SIG-M5 (cell line): ENCODE data around the gene CNTNAP5.

Experiments used
- DNase-seq: peaks from one replicate; lab custom pipeline; 2025; lab: John Stamatoyannopoulos, UW

Gene CNTNAP5

DNA sequence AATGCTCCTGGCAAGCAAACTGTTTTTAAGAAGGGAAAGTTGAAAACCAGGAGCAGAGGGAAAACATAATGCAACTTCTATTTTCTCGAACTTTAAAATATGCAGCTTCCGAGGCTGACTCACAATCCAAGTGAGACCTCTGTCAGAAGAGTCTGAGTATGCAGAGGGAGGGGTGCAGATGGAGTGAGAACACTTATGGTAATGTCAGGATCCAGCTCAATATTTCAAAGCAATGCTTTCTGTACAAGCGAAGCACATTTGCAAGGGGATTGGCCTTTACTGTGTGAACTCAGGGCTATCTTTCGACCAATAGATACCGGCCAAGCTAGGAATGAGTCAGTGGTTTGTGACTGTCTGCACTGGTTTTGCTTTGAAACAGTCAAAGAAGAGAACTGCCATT is 242.7 kb downstream of the CNTNAP5 start:
- DNase-seq, result no peak

DNA sequence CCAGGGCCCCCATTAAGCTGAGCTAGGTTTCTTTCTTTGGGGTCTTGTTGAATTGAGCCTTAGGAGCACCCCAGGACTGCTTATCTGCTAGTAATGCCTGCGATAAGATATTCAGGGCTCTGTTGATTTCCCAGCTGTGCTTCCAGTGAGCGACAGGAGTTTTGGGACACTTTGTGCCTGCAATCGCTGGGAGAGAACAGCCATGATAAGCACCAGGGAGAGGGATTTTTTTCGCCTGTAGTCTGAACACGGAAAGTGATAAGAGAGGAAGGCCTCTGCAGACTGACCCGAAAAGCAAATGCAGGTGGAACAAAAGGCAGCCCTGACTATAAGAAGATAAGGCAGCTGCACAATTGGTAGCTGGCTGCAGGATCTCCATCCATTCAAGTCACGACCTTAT is 244.3 kb downstream of the CNTNAP5 start:
- DNase-seq, result no peak

DNA sequence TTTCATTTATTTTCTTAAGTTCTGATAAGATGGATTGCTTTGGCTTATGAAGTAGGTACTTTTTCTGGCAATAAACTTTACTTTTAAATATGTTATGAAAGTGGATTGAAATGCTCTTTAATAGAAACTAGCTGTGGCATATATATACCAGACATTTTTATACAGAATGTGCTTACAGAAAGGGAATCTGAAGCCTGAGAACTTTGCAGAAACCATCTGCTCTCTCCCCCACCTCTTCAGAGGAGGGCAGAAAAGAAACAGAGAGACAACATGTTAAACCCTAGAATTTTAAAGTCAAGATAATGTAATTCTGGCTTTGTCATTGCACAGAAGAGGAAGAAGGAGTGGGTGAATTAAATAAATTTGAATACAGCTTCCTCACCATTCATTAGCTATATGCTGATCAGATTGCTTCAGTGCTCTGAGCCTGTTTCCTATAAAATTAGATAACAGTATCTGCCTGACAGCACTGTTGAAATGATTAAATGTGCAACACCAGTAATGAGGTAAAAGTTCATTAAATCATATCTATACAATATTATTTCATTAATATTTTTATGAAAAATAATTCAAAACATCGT is 247.3 kb downstream of the CNTNAP5 start:
- DNase-seq, result no peak

DNA sequence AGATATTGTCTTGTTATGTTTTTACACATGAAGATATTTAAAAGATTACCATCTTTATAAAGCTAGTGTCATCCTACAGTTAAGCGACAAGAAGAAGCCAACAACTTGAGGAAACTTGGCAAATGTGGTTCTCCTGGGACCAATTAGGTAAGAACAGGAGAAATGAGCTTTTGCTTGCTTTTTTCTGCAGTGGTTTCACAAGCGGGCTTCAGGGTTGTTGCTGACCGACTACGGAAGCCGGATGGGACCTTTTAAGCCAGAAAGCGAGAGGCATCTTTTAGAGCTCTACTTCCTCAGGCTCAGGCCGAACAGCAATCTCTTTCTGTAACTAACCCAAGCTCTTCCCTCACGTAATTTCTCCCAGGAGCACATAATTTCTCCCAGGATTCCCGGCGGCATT is 256.5 kb downstream of the CNTNAP5 start:
- DNase-seq, result no peak

DNA sequence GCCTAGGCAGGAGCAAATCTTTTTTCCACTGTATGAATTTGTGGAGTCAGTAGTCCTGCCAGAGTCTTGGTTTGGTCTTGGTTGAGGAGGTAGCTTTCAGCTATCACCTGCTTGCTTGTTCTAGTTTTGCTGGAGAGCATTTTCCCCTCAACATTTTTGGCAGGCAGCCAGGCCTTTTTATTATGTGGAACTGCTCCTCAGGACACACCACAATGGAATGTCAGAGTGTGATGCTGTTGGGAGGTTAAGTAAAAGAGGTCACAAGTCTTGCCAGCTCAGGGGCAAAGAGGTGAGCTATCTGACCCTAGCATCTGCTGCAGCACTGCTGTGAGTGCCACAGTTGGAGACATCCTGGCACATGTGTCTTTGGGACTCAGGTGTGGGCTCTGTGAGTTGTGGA is 258.0 kb downstream of the CNTNAP5 start:
- no peak for DNase-seq

DNA sequence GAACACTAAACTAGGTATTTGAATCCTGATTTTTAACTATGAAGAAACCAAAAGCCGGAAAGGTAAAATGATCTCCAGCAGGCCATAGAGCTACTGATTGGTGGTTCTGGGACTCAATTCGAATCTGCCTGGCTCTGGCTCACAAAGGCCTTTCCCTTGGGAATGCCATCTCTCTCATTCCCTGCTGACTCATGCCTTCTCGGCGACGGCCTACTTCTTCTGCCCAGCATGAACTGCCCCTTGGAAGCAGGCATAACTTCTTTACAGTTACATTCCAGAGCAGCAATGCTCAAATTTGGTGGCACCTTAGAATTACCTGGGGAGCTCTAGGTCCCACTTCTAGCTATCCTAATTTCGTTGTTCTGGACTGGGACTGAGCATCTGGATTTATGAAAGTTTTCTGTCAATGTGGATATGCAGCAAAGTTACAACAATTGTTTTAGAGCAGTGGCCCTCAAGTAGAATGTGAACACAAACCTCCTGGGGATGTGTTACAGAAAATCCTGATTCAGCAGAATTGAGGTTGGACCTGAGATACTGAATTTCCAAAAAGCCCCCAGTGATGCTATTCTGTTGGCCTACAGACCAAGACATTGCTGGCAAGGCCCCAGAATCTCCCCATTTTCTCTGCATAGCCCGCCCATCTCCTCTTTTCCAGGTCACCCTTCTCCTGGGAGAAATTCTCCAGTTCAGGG is 261.1 kb downstream of the CNTNAP5 start:
- DNase-seq, result no peak

DNA sequence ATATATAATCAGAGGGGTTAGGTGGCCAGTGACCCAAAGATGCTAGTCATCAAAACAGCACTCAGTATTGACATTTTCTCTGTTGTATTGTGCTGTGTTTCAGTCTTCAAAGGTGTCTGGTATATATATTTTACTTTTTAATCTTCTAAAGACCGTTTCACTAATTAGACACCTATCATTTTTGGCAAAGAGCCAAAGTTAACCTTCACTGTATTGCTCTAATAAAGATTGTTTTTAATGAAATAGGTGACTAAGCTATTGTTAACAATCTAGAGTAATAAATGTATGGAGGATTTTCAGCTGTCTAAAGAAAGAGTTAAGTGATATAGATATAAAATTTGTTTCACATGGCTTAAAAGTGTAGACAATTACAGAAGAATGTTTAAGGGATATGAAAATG is 264.0 kb downstream of the CNTNAP5 start:
- DNase-seq, result no peak

DNA sequence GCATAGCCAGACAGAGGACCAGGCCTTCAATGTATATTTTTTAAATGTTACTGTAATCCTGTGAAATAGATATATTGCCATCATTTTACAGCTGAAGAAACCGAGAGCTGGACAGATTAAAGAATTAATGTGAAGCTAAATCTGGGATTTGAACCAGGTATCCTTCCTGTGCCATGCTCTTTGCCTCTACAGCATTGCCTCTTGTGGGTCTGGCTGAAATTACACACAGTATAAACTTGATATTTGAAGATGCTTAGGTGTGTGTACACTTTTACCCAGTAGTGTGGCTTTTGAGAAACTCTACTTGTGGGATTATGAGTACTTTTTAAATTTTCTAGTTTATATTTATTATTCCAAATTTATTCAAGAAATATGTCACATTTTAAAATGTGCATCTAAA is 264.5 kb downstream of the CNTNAP5 start:
- no peak for DNase-seq

DNA sequence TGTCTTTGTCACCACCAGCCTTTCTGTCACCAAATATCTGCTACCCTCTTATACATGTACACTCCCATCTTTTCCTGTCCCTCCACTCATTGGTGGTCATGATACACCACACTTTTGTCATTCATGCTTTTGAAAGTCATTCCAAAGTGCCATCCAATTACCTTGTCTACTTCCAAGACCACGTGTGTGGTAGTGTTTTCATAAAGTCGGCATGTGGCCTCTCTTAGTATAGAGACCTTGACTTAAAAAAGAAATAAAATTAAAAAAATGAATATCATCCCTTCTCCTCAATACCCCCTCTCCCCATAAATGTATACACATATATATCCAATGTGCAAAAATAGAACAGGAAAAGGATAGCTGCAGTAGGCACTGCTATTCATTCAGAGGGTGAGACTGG is 271.4 kb downstream of the CNTNAP5 start:
- no peak for DNase-seq

DNA sequence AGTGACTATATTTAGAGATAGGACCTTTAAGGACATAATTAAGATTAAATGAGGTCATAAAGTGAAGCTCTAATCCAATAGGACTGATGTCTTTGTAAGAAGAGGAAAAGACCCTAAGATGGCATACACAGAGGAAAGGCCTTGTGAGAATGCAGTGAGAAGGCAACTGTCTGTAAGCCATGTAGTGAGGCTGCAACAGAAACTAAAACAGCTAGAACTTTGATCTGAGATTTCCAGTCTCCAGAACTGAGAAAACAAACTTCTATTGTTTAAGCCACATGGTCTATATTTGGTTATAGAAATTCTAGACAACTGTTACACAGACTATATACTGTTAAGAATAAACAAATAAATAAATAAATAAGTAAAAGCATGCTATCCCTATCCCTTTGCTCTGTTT is 276.8 kb downstream of the CNTNAP5 start:
- no peak for DNase-seq

DNA sequence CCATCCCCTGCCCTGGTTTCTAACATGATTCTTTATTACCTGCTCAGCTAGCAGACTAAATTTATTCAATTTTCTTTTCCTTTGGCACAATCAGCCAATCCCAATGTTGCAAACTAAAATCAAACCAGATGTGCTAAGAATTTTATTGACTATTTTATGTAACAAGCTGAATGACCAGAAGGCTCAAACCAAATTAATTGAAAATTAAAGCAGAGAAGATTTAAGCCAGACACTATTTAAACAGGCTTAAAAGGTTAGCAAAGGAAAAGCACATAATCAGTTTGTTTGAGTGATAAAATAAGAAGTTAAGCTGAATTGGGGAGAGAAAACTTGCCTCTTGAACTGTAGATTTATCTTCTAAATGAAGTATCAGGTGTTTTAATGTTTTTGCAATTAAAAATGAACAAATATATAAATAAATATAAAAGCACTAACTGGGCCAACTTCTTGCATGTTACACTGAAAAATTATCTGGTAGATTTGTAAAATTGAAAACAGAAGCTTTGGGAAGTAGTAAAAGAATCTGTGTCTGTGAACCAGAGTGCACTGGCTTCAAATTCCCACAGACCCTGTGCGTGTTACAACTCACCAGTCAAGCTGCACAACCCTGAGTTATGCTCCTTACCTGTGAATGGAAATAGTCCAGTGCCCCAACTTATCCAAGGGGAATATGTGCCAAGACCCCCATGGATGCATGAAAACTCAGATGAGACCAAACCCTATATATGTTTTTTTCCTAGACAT is 283.4 kb downstream of the CNTNAP5 start:
- DNase-seq, result no peak

DNA sequence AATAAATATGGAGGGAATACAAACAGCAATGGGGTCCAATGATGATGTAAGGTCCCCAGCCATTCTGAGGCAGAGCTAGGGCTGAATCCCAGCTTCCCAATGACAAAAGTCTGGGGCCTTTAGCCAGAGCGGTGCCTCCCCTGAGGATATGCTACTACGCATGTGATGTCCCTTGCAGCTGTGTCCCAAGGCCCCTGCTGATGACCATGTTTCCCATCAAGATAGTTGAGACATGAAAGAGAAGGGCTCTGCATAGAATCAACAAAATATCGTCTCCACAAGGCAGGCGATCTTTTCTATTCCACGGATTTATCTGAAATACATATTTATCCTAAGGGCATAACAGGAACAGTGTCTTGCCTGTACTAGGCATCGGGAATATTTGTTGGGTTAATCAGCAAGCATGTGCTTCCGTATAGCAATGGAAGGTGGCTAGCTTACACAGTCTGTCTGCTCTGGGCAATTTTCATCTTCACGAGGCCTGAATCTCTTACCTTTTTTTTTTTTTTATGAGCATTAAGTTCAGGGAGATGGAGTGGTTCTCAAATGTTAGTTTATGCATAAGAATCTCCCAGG is 284.6 kb downstream of the CNTNAP5 start:
- no peak for DNase-seq

DNA sequence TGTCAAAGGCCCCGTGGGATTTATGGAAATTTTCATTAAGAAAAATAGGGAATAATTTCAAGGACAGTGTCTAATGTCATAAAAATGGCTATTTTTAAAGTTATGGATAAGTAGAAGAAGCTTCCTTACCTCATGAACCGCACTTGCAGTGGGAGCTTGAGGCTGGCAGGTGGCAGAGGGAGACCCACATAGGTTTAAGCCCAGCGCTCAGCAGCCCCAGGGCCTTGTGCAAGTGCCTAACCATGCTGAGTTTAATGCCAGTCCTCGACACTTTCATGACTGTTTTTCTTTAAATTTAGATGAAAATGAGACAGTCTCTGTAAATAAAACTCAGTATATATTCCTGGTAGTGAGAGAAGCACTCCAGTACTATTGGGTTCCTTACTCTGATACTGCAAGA is 285.6 kb downstream of the CNTNAP5 start:
- DNase-seq, result no peak

DNA sequence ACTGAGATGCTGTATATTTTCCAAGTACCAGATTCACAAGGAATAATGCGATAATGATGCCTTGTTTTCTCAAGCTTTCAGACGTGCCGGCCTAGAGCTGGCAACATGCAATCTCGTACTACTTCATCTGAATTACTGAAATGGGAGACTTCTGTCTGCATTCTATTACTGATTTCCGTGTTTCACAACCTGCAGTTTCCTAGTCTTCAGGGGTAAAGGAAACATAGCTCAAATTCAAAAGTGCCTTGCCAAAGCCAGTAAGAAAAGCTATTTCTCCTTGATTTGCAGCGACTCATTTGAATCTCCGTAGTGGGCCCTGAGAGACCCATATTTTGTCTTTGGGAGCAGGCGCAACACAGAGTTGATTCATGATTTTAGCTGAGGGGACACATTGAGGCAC is 289.0 kb downstream of the CNTNAP5 start:
- DNase-seq, result no peak

DNA sequence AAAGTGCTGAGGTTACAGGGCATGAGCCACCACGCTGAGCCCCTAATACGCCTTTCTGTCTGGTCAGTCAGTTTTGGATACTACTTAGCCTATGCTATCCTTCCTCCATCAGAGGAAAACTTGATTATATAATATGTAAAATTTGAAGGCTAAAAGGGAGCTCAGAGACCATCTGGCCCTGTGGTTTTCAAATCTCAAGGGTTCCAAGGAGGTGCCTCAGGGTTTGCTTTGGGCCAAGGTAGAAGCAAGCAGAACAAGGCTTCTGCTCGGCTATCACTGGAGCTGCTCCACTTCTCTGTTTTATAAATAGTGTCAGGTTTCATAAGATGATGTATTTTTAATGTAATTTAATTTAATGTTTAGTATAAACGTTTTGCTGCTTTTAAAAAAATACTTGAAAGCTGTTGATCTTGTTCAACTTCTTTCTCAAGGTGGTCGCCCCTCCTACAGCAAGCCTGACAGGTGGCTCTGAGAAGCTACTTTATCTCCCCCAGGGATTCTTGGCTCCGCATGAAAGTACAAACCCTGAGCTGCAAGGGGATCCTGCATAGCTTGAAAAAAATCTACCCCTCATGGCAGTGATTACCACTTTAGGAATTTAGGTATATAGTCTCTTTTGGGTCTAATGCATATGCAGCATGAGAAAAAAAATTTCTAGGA is 290.3 kb downstream of the CNTNAP5 start:
- DNase-seq, result no peak

DNA sequence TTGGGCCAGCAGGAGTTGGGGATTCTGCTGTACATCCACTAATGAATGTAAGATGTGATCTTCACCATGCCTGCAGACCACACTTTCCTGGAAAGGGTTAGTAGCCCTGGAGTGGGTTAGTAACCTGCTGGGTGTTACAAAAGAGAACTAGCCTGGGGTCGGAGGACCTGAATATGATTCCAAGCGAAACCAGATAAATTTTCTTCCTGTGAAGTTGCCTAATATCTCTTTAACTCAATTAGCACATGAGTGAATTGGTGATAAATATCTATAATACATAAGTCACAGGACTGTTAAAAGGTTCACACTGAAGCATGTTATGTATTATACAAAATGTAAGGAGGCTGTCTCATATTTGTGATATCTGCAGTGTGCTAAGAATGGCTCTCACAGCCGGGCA is 291.0 kb downstream of the CNTNAP5 start:
- DNase-seq, result no peak

DNA sequence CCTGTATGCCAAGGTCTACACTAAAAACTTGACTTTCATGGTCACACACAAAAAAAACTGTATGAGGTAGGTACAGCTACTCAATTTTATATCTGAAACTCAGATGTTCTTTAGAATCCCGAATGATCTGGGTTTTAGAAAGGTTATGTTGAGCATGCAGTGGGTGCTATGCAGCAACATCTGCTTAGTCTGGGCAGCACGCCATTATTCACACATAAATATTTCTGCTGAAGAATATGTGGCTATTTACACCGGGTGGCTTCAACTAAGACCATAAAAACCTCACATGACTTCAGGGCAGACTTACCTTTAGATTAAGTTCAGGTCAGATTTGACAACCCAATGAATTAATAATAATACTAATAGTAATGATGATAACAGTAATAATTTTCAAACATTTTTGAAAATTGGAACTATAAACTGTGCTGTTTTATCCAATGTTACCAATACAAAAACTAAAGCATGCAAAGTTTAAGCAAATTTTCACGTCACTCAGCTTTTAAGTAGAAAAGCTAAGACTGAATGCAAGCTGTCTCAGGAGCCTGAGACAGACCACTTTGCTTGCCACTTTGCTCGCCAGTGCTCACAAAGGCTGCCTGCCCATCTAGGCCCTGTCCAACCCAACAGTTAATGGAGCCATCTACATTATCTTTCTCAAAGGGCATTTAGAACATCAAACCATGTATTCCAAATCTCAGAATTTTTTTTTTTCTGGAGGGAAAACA is 292.0 kb downstream of the CNTNAP5 start:
- DNase-seq, result no peak

DNA sequence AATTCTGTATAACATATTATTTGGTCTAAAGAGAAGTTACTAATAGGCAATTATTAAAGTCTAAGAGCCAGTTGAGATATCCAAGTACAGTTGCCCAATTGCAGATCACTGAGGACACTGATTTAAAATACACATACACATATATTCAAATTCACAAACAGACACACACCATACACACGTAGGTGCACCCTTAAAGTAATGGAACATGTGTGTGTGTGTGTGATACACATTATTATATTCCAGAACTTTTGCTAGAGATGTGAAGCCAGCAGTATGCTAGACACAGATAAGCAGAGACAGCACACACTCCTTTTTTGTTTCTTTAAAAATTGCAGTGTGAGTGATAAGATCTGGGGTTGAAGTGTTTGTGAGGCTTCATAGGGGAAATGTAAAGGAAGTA is 292.5 kb downstream of the CNTNAP5 start:
- no peak for DNase-seq

DNA sequence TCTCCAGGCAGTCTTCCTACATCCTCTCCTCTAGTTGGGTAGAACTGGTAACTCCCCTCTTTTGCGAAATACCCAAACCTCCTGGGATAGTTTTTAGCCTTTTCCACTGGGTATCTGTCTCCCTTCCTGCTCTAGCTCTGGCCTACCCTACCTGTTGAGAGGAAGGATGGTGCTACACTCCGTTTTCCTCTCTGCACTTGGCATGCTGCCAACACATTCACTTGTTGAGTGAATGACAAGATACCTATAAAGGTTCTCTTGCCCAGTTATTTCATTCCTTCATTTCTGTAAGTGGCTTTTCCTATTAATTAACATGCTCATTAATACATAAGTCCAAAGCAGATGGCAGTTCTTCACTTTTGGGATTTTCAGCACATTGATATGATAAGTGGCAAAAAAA is 293.8 kb downstream of the CNTNAP5 start:
- DNase-seq, result no peak

DNA sequence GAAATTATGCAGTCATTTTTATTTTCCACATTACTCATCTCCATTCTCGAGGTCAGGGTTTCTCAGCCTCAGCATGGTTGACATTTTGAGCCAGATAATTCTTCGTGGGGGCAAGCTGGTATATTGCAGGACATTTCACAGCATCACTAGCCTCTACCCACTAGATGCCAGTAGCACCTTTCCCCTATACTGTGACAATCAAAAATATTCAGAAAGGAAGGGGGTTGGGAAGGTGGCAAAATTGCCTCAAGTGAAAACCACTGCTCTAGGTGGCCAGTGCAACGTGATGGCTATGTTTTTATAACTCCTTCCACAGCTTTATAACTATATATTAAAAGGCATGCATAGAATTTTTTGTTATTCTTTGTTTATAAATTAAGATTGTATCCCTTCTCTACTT is 294.5 kb downstream of the CNTNAP5 start:
- no peak for DNase-seq

DNA sequence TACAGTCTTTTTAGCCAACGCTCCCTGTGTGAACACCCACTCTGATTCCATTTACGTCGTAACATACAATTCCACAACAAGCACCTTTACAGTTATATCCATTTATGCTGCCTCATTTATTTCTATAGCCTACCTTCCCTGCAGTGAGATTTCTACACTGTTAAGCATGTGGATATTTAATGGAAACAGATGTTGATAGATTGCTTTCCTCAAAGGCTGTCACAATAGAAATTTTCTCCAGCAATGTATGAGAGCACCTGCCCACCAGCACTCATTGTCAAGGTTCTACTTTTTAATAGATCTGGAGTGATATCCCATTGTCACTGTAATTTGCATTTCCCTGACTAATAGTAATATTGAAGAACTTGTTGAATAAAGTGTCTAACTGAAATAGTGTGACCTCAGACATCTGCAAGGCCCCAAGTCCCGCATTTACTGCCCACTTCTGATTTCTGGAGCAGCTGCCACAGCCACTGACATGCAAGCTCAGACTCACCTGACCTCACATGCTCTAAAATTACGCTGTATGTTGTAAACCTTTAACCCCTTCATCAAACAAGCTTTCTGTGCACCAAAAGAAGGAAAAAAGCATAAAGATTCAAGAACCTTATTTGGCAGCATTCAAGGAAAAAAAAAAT is 295.1 kb downstream of the CNTNAP5 start:
- no peak for DNase-seq

DNA sequence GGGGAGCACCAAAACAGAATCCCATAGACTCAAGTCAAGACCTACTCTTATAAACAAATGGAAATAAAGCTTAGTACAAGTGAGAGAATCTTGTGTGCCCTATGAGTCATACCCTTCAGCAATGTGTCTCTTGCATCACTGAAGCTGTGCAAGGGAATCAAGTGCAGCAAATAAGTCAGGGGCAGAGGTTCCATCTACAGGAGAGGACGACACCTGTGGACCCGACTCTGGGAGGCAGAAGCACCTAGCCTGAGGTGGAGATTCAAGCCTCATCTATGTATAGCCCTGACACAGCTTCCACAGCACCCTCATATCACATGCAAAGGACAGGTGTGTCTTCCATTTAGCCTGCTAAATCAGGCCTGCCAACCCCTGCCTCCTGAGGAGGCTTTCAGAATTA is 298.2 kb downstream of the CNTNAP5 start:
- no peak for DNase-seq
